Measurements from ENCODE around the gene PLXND1. TPM values are rescaled to one million over a fixed set of nuclear protein-coding genes. Genes with fewer than 3 reads are reported as not detected.

The PLXND1 gene
- total RNA-seq, 4 donors from 2014 or later: 24.0 to 42.6 (median 30.3) TPM

- no peak overlapping the region for H3K4me3 ChIP-seq (ENCODE audit: low read depth, poor library complexity, severe bottlenecking)
- WGBS, 2 donors: 89 to 93% methylated on average over 8 of the region's 8 CpGs
- no peak for DNase-seq (ENCODE audit: low spot score in 2 of 2)
- TF ChIP-seq POLR2A (IDR thresholded peaks at IDR 0.05) (no peak), CTCF (IDR thresholded peaks at IDR 0.05) (no peak)
- intact Hi-C loops (cut with DNase I; ENCODE audit: low total_unique reads): no loop called here
Observed at GRCh38 chr3:129513705-129514104, 92.8 kb downstream of the PLXND1 start.

- no peak for DNase-seq (ENCODE audit: low spot score in 2 of 2)
- no peak overlapping the region for H3K4me3 ChIP-seq (ENCODE audit: low read depth, poor library complexity, severe bottlenecking)
- TF ChIP-seq POLR2A (IDR thresholded peaks at IDR 0.05) (no peak), CTCF (IDR thresholded peaks at IDR 0.05) (no peak)
- intact Hi-C loops (cut with DNase I; ENCODE audit: low total_unique reads): no loop called here
Observed at GRCh38 chr3:129512595-129512994, 93.9 kb downstream of the PLXND1 start.

- intact Hi-C loops (cut with DNase I; ENCODE audit: low total_unique reads): no loop called here
- no peak for DNase-seq (ENCODE audit: low spot score in 2 of 2)
- TF ChIP-seq POLR2A (IDR thresholded peaks at IDR 0.05) (no peak), CTCF (IDR thresholded peaks at IDR 0.05) (no peak)
- 68 to 70% methylated on average over 9 of the region's 9 CpGs for WGBS, 2 donors
- no peak overlapping the region for H3K4me3 ChIP-seq (ENCODE audit: low read depth, poor library complexity, severe bottlenecking)
Observed at GRCh38 chr3:129507181-129507831, 99.2 kb downstream of the PLXND1 start.

- 84 to 88% methylated on average over 9 of the region's 9 CpGs for WGBS, 2 donors
- no peak for TF ChIP-seq POLR2A (IDR thresholded peaks at IDR 0.05)
- no peak for TF ChIP-seq CTCF (IDR thresholded peaks at IDR 0.05)
Observed at GRCh38 chr3:129506231-129506742, 100.2 kb downstream of the PLXND1 start.

GRCh38 chr3:129505341-129505740 lies 101.1 kb downstream of the PLXND1 start:
- 61 to 76% methylated on average over 6 of the region's 6 CpGs for WGBS, 2 donors
- TF ChIP-seq CTCF (IDR thresholded peaks at IDR 0.05) (no peak), POLR2A (IDR thresholded peaks at IDR 0.05) (no peak)
- intact Hi-C loops (cut with DNase I; ENCODE audit: low total_unique reads): no loop called here
- no peak overlapping the region for H3K4me3 ChIP-seq (ENCODE audit: low read depth, poor library complexity, severe bottlenecking)
- no peak for DNase-seq (ENCODE audit: low spot score in 2 of 2)

More at GRCh38 chr3:129506231-129506742, 100.2 kb downstream of the PLXND1 start:
- no peak for DNase-seq (ENCODE audit: low spot score in 2 of 2)
- intact Hi-C loops (cut with DNase I; ENCODE audit: low total_unique reads): no loop called here
- no peak overlapping the region for H3K4me3 ChIP-seq (ENCODE audit: low read depth, poor library complexity, severe bottlenecking)

Other genes starting within 250 kb of the PLXND1 start
- not detected for gene EFCAB12, start 178.0 kb downstream of the PLXND1 start, total RNA-seq
- gene MBD4, start 166.7 kb downstream of the PLXND1 start, total RNA-seq: 10 to 100 TPM; 14.5 to 36.9 (median 18.4) TPM
- 10 to 100 TPM; 10.1 to 31.1 (median 22.5) TPM for gene IFT122, start 166.5 kb downstream of the PLXND1 start, total RNA-seq
- not detected for gene RHO, start 78.0 kb downstream of the PLXND1 start, total RNA-seq
- not detected for gene H1-8, start 63.5 kb downstream of the PLXND1 start, total RNA-seq

Data from lower leg skin (tissue), 4 donors.